ENCODE results near the gene L1CAM.

The L1CAM gene
- total RNA-seq = 0.78 to 2.9 (median 1.8) reads per million in 4 experiments

GRCh38 chrX:153885968-153886903 is at the start of gene L1CAM:
TSS of gene L1CAM (minus strand) at chrX:153886173. CDS start at chrX:153875836, 10,337 bp downstream.
- DNase-seq = no peak

- DNase-seq = no peak
Observed at GRCh38 chrX:153935326-153935851, 49.4 kb upstream of the L1CAM start.

GRCh38 chrX:153934762-153935325 is 48.9 kb upstream of the L1CAM start, which contains the start of gene NAA10:
TSS of gene NAA10 (minus strand) at chrX:153935037. CDS start at chrX:153934904, 133 bp downstream.
- DNase-seq = peak; percentile 20

- no peak for DNase-seq
Observed at GRCh38 chrX:153934148-153934761, 48.3 kb upstream of the L1CAM start.

GRCh38 chrX:153933748-153934147 is 47.8 kb upstream of the L1CAM start:
- no peak for DNase-seq

GRCh38 chrX:153932220-153932915 is 46.4 kb upstream of the L1CAM start:
- DNase-seq = no peak

GRCh38 chrX:153931748-153932147 is 45.8 kb upstream of the L1CAM start:
- DNase-seq = no peak

GRCh38 chrX:153931151-153931550 is 45.2 kb upstream of the L1CAM start:
- DNase-seq = no peak

- DNase-seq = no peak
Observed at GRCh38 chrX:153930011-153930910, 44.3 kb upstream of the L1CAM start.

- DNase-seq = no peak
Observed at GRCh38 chrX:153929576-153929975, 43.6 kb upstream of the L1CAM start.

GRCh38 chrX:153928846-153929245 is 42.9 kb upstream of the L1CAM start:
- DNase-seq = no peak

GRCh38 chrX:153927922-153928760 is 42.2 kb upstream of the L1CAM start:
- DNase-seq = peak; percentile 85

- no peak for DNase-seq
Observed at GRCh38 chrX:153927672-153927921, 41.6 kb upstream of the L1CAM start.

- peak; percentile 63 for DNase-seq
Observed at GRCh38 chrX:153926858-153927671, 41.1 kb upstream of the L1CAM start.

- DNase-seq = no peak
Observed at GRCh38 chrX:153926552-153926857, 40.5 kb upstream of the L1CAM start.

GRCh38 chrX:153925739-153926551 is 40.0 kb upstream of the L1CAM start, which contains the start of gene ARHGAP4:
TSS of gene ARHGAP4 (minus strand) at chrX:153926264. CDS start at chrX:153926202, 62 bp downstream.
- peak; percentile 28 for DNase-seq

- DNase-seq = no peak
Observed at GRCh38 chrX:153925387-153925738, 39.4 kb upstream of the L1CAM start.

- DNase-seq = peak; percentile 32
Observed at GRCh38 chrX:153924149-153924861, 38.3 kb upstream of the L1CAM start.

Data from effector CD8-positive, alpha-beta T cell (primary cell).